Body of pancreas (tissue), 4 donors: ENCODE results near the gene MAP4K5. TPM values are rescaled to one million over a fixed set of nuclear protein-coding genes. Genes with fewer than 3 reads are reported as not detected.

Experiments used
- ATAC-seq: fragments of 150-250 bp; one replicate; pipeline ENCODE4 v1.9.1; 2016
- DNase-seq, 4 donors: peaks; one replicate each; pipeline ENCODE4 v3.0.0-alpha.2; 2019
- H3K27ac ChIP-seq, 4 donors: fragments of 200-600 bp; sonication (generic); 1 replicate in 3 of 4; 2 replicates in 1 of 4; pipeline versions ENCODE4 v1.5.1 to v1.6.1; 2016 to 2019; ENCODE audit warnings: mild to moderate bottlenecking in 1 of 4, mixed read lengths in 1 of 4, moderate library complexity in 1 of 4
- H3K27me3 ChIP-seq, 2 donors: fragments of 200-600 bp; sonication (generic); one replicate each; pipeline ENCODE4 v1.6.0; 2016; ENCODE audit warnings: mild to moderate bottlenecking in 1 of 2
- H3K36me3 ChIP-seq, 2 donors: fragments of 200-600 bp; sonication (generic); replicated peaks in 1 of 2; 2 replicates each; pipeline ENCODE4 v1.5.1; 2016; ENCODE audit warnings: low read depth in 2 of 2; ENCODE audit not compliant: insufficient read depth in 1 of 2
- H3K4me1 ChIP-seq: fragments of 200-600 bp; sonication (generic); one replicate; pipeline ENCODE4 v1.6.0; 2016
- H3K4me3 ChIP-seq, 2 donors: fragments of 200-600 bp; sonication (generic); 1 replicate in 1 of 2; 2 replicates in 1 of 2; pipeline ENCODE4 v1.5.1; 2016 to 2019
- H3K9me3 ChIP-seq, 3 donors: fragments of 200-600 bp; sonication (generic); 1 replicate in 2 of 3; 2 replicates in 1 of 3; pipeline ENCODE4 v1.5.1; 2016
- POLR2A ChIP-seq, 3 donors: fragments of 450-650 bp; IDR thresholded peaks; one replicate each; pipeline ENCODE4 v1.6.1; 2016; ENCODE audit warnings: antibody characterized with exemption in 3 of 3, mild to moderate bottlenecking in 2 of 3
- WGBS, 2 donors: methylation state at CpG; one replicate each; pipeline ENCODE4 v1.1.5; 2017; 5-methylcytosine and 5-hydroxymethylcytosine counted together
- intact Hi-C: fragments of 100-400 bp; cut with DNase I; formaldehyde crosslinking; loops from one replicate; pipeline ENCODE4 v1.15.1; 2023
- total RNA-seq, 2 donors: library from RNA; depleted of rRNA; stranded (reverse); fragments of >200 nt; gene quantifications; one replicate each; pipeline ENCODE4 v1.1.0, GENCODE V29; 2016
- TF ChIP-seq, protein P1 (sequence below), 7 experiments: fragments of 450-650 bp in 4 of 7; fragments of 200-600 bp in 3 of 7; sonication (generic) in 3 of 7; IDR thresholded peaks; one replicate each; pipeline ENCODE4 v1.5.1; 2016 to 2019; ENCODE audit warnings: antibody characterized with exemption in 7 of 7

The MAP4K5 gene
- total RNA-seq, 2 donors from 2014 or later: 111 to 159 TPM

DNA sequence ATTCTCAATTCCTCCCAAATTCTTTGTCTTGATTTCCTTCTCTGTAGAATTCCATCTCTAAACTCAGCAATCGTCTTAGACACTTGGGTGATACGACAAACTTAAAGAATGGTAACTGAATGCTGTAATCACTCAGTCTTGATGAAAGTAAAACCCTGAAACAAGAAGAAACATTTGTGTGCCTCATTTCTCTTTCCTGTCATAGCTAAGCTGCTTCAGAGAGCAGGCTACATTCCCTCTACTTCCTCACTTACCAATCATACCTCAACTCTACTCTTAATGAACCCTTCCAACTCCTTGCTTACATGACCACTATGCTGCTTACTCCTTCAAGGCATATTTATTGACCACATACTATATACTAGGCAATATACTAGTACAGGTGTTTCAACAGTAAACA, 8.3 kb downstream of the MAP4K5 start:
- Histone ChIP-seq H3K4me1 (peaks cover 39% of the 10 kb centered on the region), H3K9me3 (no peaks in the 10 kb centered on the region), H3K4me3 (no peak overlapping the region), H3K27ac (peak overlapping the region in 1 of 4 donors; percentile 0), H3K36me3 (no peaks in the 10 kb centered on the region), H3K27me3 (no peaks in the 10 kb centered on the region)
- ATAC-seq: no peak
- intact Hi-C loops: no loop called here
- 79 to 86% methylated on average over 2 of the region's 2 CpGs for WGBS, 2 donors
- TF ChIP-seq, protein P1, sequence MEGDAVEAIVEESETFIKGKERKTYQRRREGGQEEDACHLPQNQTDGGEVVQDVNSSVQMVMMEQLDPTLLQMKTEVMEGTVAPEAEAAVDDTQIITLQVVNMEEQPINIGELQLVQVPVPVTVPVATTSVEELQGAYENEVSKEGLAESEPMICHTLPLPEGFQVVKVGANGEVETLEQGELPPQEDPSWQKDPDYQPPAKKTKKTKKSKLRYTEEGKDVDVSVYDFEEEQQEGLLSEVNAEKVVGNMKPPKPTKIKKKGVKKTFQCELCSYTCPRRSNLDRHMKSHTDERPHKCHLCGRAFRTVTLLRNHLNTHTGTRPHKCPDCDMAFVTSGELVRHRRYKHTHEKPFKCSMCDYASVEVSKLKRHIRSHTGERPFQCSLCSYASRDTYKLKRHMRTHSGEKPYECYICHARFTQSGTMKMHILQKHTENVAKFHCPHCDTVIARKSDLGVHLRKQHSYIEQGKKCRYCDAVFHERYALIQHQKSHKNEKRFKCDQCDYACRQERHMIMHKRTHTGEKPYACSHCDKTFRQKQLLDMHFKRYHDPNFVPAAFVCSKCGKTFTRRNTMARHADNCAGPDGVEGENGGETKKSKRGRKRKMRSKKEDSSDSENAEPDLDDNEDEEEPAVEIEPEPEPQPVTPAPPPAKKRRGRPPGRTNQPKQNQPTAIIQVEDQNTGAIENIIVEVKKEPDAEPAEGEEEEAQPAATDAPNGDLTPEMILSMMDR (IDR thresholded peaks at IDR 0.05): no peak
- TF ChIP-seq POLR2A (IDR thresholded peaks at IDR 0.05): no peak
- DNase-seq: no peak

DNA sequence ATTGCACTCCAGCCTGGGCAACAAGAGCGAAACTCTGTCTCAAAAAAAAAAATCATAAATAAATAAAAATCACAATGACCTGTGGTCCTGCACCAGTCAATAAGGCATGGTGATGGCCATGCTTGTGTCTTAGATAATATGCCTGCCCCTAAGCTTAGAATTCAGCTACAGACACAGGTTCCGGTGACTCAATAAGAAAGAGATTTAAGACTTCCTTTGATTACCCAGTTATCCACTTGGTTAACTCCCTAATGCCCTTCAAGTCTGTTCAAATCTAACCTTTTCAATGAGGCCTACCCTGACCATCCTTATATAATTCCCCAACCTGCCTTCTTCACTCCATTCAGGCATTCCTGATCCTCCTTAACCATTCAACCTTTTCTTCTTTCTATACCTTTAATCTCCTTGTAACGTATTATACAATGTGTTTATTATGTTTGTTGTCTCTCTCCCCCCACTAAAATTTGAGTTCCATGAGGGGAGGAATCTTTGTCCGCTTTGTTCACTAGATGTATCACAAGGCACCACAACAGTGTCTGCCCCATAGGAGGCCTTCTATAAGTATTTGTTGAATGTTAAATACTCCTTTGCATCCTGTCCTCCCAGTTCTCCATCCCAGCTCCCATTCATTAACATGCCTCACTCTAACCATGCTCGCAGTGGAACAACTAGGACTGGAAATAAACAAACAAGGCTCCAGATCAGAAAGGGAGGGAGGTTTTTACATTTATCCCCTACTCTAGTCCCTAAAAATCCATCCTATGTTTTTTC, 8.9 kb downstream of the MAP4K5 start:
- H3K27me3 ChIP-seq: no peaks in the 10 kb centered on the region
- no peak for TF ChIP-seq POLR2A (IDR thresholded peaks at IDR 0.05)
- TF ChIP-seq, protein P1 (IDR thresholded peaks at IDR 0.05): no peak
- DNase-seq (no peak), ATAC-seq (no peak)
- intact Hi-C loops: no loop called here
- H3K9me3 ChIP-seq: no peaks in the 10 kb centered on the region
- H3K36me3 ChIP-seq: no peaks in the 10 kb centered on the region
- H3K4me1 ChIP-seq: peaks cover 38% of the 10 kb centered on the region
- H3K27ac ChIP-seq: no peak overlapping the region
- WGBS, 2 donors: 91 to 97% methylated on average over 5 of the region's 5 CpGs
- no peak overlapping the region for H3K4me3 ChIP-seq

DNA sequence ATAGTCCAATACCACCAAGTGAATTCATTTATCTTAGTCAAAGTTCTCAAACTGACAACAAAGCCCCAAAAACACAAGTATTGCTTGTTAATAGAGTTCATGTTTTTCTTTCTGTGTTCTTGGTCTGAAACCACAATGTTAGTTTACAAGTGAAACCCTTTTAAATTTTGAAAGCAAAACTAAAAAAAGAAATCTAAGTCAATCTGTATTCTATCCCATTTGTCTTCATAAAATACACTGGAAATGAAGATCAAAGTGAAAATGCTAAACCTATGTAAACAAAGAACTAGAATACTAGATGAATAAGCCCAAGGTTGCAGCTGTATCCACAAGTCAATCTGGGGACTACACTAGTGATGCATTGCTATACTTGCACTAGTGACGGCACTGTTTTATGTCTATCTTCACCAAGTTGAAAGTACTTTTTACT, 10.4 kb downstream of the MAP4K5 start:
- Histone ChIP-seq H3K9me3 (no peaks in the 10 kb centered on the region), H3K36me3 (no peaks in the 10 kb centered on the region), H3K27me3 (no peaks in the 10 kb centered on the region), H3K27ac (peak overlapping the region; percentile 25 to 73 (median 70)), H3K4me3 (no peak overlapping the region), H3K4me1 (peaks cover 38% of the 10 kb centered on the region)
- DNase-seq (no peak), ATAC-seq (peak; percentile 74)
- WGBS, 2 donors: 27 to 56% methylated on average over 1 of the region's 1 CpG
- intact Hi-C loops: no loop called here
- TF ChIP-seq, protein P1 (IDR thresholded peaks at IDR 0.05): no peak
- no peak for TF ChIP-seq POLR2A (IDR thresholded peaks at IDR 0.05)

DNA sequence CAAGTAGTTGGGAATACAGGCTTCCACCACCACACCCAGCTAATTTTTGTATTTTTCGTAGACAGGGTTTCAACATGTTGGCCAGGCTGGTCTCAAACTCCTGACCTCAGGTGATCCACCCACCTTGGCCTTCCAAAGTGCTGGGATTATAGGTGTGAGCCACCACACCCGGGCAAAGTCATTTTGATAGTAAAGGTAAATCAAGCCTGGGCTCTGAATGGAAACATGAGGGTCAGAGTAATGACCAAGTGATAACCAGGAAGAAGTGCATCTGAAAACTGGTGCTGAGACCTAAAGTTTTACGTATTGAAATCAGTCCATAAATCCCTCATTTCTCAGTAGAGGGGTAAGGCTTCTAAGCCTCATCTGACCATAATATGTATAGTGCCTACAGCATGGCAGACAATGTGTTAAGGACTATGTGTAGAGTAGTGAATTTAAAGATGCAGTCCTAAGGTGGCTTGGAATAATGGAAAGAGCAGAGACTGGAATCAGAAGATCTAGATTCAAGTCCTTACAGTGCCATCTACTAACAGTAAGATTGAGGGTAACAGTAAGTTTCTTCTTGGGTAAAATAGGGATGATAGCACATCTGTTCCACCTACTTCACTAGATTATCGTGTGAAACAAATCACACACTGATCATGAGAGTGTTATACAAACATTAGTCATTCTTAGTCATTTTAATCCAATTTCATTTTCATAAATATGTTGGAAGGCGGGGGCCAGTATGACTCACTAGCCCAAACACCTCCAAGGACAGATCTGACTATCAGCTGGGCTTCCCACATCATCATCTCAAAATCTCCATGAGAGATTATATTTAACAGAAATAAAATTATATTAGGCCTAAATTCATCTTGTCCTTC, 11.2 kb downstream of the MAP4K5 start:
- Histone ChIP-seq H3K27ac (peak overlapping the region; percentile 25 to 73 (median 70)), H3K4me3 (no peak overlapping the region), H3K36me3 (no peaks in the 10 kb centered on the region), H3K9me3 (no peaks in the 10 kb centered on the region), H3K27me3 (no peaks in the 10 kb centered on the region), H3K4me1 (peaks cover 38% of the 10 kb centered on the region)
- DNase-seq (peak; percentile 31 to 67 (median 56)), ATAC-seq (peak; percentile 92)
- intact Hi-C loops: no loop called here
- WGBS, 2 donors: 41 to 48% methylated on average over 5 of the region's 5 CpGs
- TF ChIP-seq, protein P1 (IDR thresholded peaks at IDR 0.05): no peak
- TF ChIP-seq POLR2A (IDR thresholded peaks at IDR 0.05): no peak
